CD14-positive monocyte (primary cell): ENCODE measurements around the gene CEP72. TPM values are rescaled to one million over a fixed set of nuclear protein-coding genes. Genes with fewer than 3 reads are reported as not detected.

ENCODE experiments used
- DNase-seq, 3 donors: peaks; one replicate each; pipeline ENCODE4 v3.0.0-alpha.2; 2011 to 2022
- H2AFZ ChIP-seq: 2 replicates; pipeline ENCODE4 v1.6.0; 2012; ENCODE audit warnings: mild to moderate bottlenecking, low read depth, low read length, inconsistent platforms; ENCODE audit not compliant: insufficient read depth, poor library complexity, severe bottlenecking
- H3K27ac ChIP-seq, 2 donors: 1 replicate in 1 of 2; 2 replicates in 1 of 2; pipeline ENCODE4 v1.5.1; 2012 to 2013; ENCODE audit warnings: low read length in 2 of 2, control low read depth in 1 of 2, inconsistent platforms in 1 of 2, low read depth in 1 of 2, mild to moderate bottlenecking in 1 of 2
- H3K27me3 ChIP-seq, 2 donors: one replicate each; pipeline versions ENCODE4 v1.6.0 to v1.6.1; 2011 to 2013; ENCODE audit warnings: low read length in 2 of 2; ENCODE audit not compliant: control insufficient read depth in 2 of 2, insufficient read depth in 2 of 2
- H3K36me3 ChIP-seq, 2 donors: replicated peaks in 1 of 2; 1 replicate in 1 of 2; 2 replicates in 1 of 2; pipeline versions ENCODE4 v1.5.1 to v1.6.1; 2012 to 2013; ENCODE audit warnings: low read length in 2 of 2, control low read depth in 1 of 2, inconsistent platforms in 1 of 2, mild to moderate bottlenecking in 1 of 2; ENCODE audit not compliant: insufficient read depth in 2 of 2, control insufficient read depth in 1 of 2
- H3K4me1 ChIP-seq, 2 donors: 1 replicate in 1 of 2; 2 replicates in 1 of 2; pipeline versions ENCODE4 v1.5.1 to v1.6.1; 2012 to 2013; ENCODE audit warnings: low read length in 2 of 2, control low read depth in 1 of 2, inconsistent platforms in 1 of 2, mild to moderate bottlenecking in 1 of 2, moderate library complexity in 1 of 2; ENCODE audit not compliant: insufficient read depth in 2 of 2, control insufficient read depth in 1 of 2
- H3K4me2 ChIP-seq: replicated peaks from 2 replicates; pipeline ENCODE3; 2012; ENCODE audit warnings: low read length, moderate library complexity, mild to moderate bottlenecking; ENCODE audit not compliant: poor library complexity, severe bottlenecking; ENCODE audit errors: extremely low read depth
- H3K4me3 ChIP-seq, 3 experiments: fragments of 200-600 bp in 1 of 3; sonication (generic) in 1 of 3; replicated peaks in 1 of 3; 1 replicate in 2 of 3; 2 replicates in 1 of 3; pipeline ENCODE4 v1.5.1; 2011 to 2013; ENCODE audit warnings: low read length in 3 of 3, mild to moderate bottlenecking in 3 of 3, control low read depth in 2 of 3, low read depth in 2 of 3, inconsistent platforms in 1 of 3, moderate library complexity in 1 of 3
- H3K79me2 ChIP-seq: 2 replicates; pipeline ENCODE4 v1.6.0; 2012; ENCODE audit warnings: mild to moderate bottlenecking, control low read depth, inconsistent platforms, low read length, moderate library complexity; ENCODE audit not compliant: insufficient read depth
- H3K9ac ChIP-seq: 2 replicates; pipeline ENCODE4 v1.6.0; 2017; ENCODE audit warnings: low read length, mild to moderate bottlenecking; ENCODE audit not compliant: insufficient read depth, poor library complexity, severe bottlenecking
- H3K9me3 ChIP-seq, 2 donors: replicated peaks in 1 of 2; 1 replicate in 1 of 2; 2 replicates in 1 of 2; pipeline versions ENCODE4 v1.5.1 to v1.6.1; 2012 to 2013; ENCODE audit warnings: low read length in 2 of 2, control low read depth in 1 of 2; ENCODE audit not compliant: control insufficient read depth in 1 of 2, insufficient read depth in 1 of 2
- H4K20me1 ChIP-seq: 2 replicates; pipeline ENCODE4 v1.6.0; 2012; ENCODE audit warnings: mild to moderate bottlenecking, low read length, control low read depth, moderate library complexity; ENCODE audit not compliant: insufficient read depth
- H3K27ac Mint-ChIP-seq, 7 donors: one replicate each; pipeline ENCODE4 v1.8.0; 2020; ENCODE audit warnings: mild to moderate bottlenecking in 7 of 7, mixed read lengths in 7 of 7, moderate library complexity in 6 of 7, inconsistent platforms in 2 of 7
- H3K27me3 Mint-ChIP-seq, 3 donors: one replicate each; pipeline ENCODE4 v1.8.0; 2021 to 2022; ENCODE audit warnings: low read depth in 3 of 3, mild to moderate bottlenecking in 3 of 3, mixed read lengths in 3 of 3, moderate library complexity in 3 of 3, inconsistent platforms in 1 of 3
- H3K36me3 Mint-ChIP-seq, 2 donors: one replicate each; pipeline ENCODE4 v1.8.0; 2020; ENCODE audit warnings: mixed read lengths in 2 of 2, inconsistent platforms in 1 of 2, mild to moderate bottlenecking in 1 of 2
- H3K4me1 Mint-ChIP-seq: one replicate; pipeline ENCODE4 v1.8.0; 2020; ENCODE audit warnings: mild to moderate bottlenecking, mixed read lengths
- H3K4me3 Mint-ChIP-seq, 2 donors: one replicate each; pipeline ENCODE4 v1.8.0; 2020; ENCODE audit warnings: mild to moderate bottlenecking in 2 of 2, mixed read lengths in 2 of 2, moderate library complexity in 1 of 2
- H3K9me3 Mint-ChIP-seq, 7 donors: one replicate each; pipeline ENCODE4 v1.8.0; 2020 to 2022; ENCODE audit warnings: mixed read lengths in 7 of 7, mild to moderate bottlenecking in 6 of 7, moderate library complexity in 6 of 7, inconsistent platforms in 2 of 7
- CTCF ChIP-seq: fragments of 200-600 bp; IDR thresholded peaks from one replicate; pipeline ENCODE4 v1.8.0; 2022; ENCODE audit warnings: antibody characterized with exemption, mild to moderate bottlenecking
- WGBS: methylation state at CpG from one replicate; pipeline ENCODE4 v1.1.5; 2013; ENCODE audit warnings: missing lambda C conversion rate; ENCODE audit not compliant: insufficient coverage; 5-methylcytosine and 5-hydroxymethylcytosine counted together
- intact Hi-C, 2 donors: fragments of 100-400 bp; cut with micrococcal nuclease; formaldehyde crosslinking; loops; one replicate each; pipeline versions ENCODE4 v1.15.0 to v1.15.1; 2023
- polyA plus RNA-seq, 3 donors: library from polyadenylated mRNA; depleted of rRNA in 1 of 3; unstranded in 2 of 3; stranded (reverse) in 1 of 3; fragments of 300-500 nt in 2 of 3; fragments of >200 nt in 1 of 3; fragmentation: Illumina TruSeq in 2 of 3; gene quantifications; 1 replicate in 2 of 3; 2 replicates in 1 of 3; pipeline ENCODE4 v1.2.3, GENCODE V29; 2012 to 2021

CEP72 gene
- polyA plus RNA-seq, 3 donors: 0.13 to 2.1 (median 0.24) TPM

DNA sequence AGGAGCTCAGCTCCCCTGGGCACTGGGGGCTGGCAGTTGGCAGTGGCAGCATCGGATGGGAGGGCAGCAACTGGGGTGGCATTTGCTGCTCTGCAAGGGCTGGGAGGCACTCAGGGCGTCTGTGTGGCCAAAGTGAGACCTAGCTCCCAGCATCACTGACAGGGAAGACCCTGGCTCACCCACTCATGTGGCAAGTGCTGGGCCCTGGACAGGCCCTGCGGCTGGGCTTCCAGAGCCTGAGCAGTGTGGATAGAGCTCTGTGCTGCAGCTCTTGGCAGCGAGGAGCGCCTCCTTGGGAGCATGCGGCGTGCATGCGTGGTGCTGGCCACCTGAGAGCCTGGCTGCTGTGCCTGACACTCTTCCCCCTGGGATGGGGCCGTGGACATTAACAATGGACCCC is 10.2 kb downstream of the CEP72 start:
- no peak for DNase-seq
- no peak overlapping the region for H3K27ac ChIP-seq
- 99% methylated on average over 7 of the region's 9 CpGs for WGBS
- Mint-ChIP-seq H3K9me3 (no peaks in the 10 kb centered on the region), H3K4me3 (no peak overlapping the region), H3K27me3 (peaks cover 0 to 2% (median 1%) of the 10 kb centered on the region in 3 donors), H3K36me3 (peaks cover 70 to 77% of the 10 kb centered on the region in 2 donors), H3K4me1 (no peaks in the 10 kb centered on the region), H3K27ac (peak overlapping the region in 1 of 7 donors; percentile 8)
- H3K9me3 ChIP-seq: no peaks in the 10 kb centered on the region
- H2AFZ ChIP-seq: no peak overlapping the region
- H3K79me2 ChIP-seq: peaks cover 2% of the 10 kb centered on the region
- intact Hi-C loops: no loop called here
- H3K9ac ChIP-seq: no peak overlapping the region
- no peak overlapping the region for H3K4me3 ChIP-seq
- peaks cover 18 to 60% of the 10 kb centered on the region in 2 donors for H3K36me3 ChIP-seq
- no peaks in the 10 kb centered on the region for H4K20me1 ChIP-seq
- no peaks in the 10 kb centered on the region for H3K4me1 ChIP-seq
- no peak overlapping the region for H3K4me2 ChIP-seq
- H3K27me3 ChIP-seq: no peaks in the 10 kb centered on the region
- TF ChIP-seq CTCF: no peak

- no peaks in the 10 kb centered on the region for H3K27me3 ChIP-seq
- H3K4me2 ChIP-seq: no peak overlapping the region
- Mint-ChIP-seq H3K27ac (no peak overlapping the region), H3K9me3 (no peaks in the 10 kb centered on the region), H3K4me3 (no peak overlapping the region), H3K4me1 (no peaks in the 10 kb centered on the region), H3K36me3 (peaks cover 74 to 77% of the 10 kb centered on the region in 2 donors), H3K27me3 (peaks cover 0 to 2% (median 1%) of the 10 kb centered on the region in 3 donors)
- no peaks in the 10 kb centered on the region for H3K4me1 ChIP-seq
- peaks cover 22 to 66% of the 10 kb centered on the region in 2 donors for H3K36me3 ChIP-seq
- H3K27ac ChIP-seq: no peak overlapping the region
- no peaks in the 10 kb centered on the region for H4K20me1 ChIP-seq
- DNase-seq: no peak
- WGBS: over 99% methylated on average over 25 of the region's 31 CpGs
- intact Hi-C loops: no loop called here
- H3K4me3 ChIP-seq: no peak overlapping the region
- no peaks in the 10 kb centered on the region for H3K79me2 ChIP-seq
- no peak overlapping the region for H3K9ac ChIP-seq
- no peaks in the 10 kb centered on the region for H3K9me3 ChIP-seq
- H2AFZ ChIP-seq: no peak overlapping the region
- TF ChIP-seq CTCF: no peak
Measured at GRCh38 chr5:622946-623522, 10.9 kb downstream of the CEP72 start.
